GM18505 (cell line): ENCODE measurements around the gene UBE2E3.
"Not testable (repeated sequence)": the region's sequence is repeated elsewhere in the genome, so short reads cannot be mapped to it uniquely, and the experiment has no call there.

ENCODE experiments used
- ATAC-seq: cut with Tn5 transposase; IDR thresholded peaks from one replicate; pipeline ENCODE4 v1.9.1; 2021; ENCODE audit not compliant: unreplicated experiment
- POLR2A ChIP-seq: IDR thresholded peaks from 4 replicates; pipeline ENCODE4 v1.6.1; 2011; ENCODE audit warnings: borderline replicate concordance; ENCODE audit not compliant: insufficient read depth, insufficient read length; ENCODE audit errors: extremely low read depth

Gene UBE2E3

DNA sequence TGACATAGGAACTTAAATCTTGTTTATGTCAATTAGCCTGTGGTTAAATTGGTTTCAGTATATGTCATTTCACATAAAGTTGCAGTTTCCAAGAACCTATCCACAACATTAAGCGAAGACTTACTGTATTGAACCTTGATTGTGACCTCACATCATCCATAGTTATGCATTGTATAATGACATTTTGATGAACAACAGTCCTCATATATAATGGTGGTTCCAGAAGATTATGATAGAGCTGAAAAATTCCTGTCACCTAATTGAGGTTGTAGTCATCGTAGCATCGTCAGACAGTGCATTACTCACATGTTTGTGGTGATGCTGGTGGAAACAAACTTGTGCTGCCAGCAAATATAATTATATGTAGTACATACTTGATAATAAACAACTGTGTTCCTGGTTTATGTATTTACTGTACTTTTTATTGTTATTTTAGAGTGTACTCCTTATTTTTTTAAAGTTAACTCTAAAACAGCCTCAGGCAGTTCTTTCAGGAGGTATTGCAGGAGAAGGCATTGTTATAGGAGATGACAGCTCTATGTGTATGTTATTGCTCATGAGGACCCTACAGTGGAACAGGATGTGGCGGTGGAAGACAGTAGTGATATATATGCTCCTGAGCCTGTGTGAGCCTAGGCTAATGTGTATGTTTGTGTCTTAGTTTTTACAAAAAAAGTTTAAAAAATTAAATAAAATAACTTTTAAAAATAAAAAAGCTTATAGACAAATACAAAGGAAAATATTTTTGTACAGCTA is 56.6 kb downstream of the UBE2E3 start:
- TF ChIP-seq POLR2A = no peak
- peak; percentile 53 for ATAC-seq

DNA sequence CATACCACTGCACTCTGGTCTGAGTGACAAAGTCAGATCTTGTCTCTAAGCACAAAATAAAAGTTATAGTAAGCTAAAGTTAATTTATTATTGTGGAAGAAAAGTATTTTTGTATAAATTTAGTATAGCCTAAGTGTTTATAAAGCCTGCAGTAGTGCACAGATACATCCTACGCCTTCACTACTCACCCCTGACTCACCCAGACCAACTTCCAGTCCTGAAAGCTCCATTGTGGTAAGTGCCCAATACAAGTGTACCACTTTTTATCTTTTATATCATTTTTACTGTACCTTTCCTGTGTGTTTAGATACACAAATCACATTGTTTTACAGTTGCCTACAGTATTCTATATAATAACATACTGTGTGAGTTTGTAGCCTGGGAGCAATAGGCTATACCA is 57.5 kb downstream of the UBE2E3 start:
- no peak for TF ChIP-seq POLR2A
- no peak for ATAC-seq

DNA sequence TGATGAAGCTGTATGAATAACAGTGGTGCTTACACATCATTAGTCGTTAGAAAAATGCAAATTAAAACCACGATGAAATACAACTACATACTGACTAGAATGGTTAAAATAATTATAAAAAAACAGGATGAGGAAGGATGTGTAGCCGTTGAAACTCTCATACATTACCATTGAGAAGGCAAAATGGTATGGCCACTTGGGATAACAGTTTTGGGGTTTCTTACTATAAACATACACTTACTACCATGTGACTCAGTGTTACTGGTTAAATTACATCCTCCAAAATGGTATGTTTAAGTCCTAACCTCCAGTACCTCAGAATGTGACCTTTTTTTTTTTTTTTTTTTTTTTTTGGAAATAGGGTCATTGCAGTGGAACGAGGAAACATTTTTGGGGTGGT is 58.4 kb downstream of the UBE2E3 start:
- no peak for ATAC-seq
- TF ChIP-seq POLR2A = no peak

DNA sequence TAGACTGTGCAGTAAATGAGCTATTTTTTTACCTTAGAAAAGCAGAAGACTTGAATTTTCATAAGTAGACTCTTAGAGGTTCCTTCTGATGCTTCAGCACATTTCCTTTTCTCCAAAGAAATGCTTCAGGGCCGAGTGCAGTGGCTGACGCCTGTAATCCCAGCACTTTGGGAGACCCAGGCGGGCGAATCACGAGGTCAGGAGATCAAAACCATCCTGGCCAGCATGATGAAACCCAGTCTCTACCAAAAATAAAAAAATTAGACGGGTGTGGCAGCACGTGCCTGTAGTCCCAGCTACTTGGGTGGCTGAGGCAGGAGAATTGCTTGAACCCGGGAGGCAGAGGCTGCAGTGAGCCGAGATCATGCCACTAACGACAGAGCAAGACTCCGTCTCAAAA is 60.4 kb downstream of the UBE2E3 start:
- ATAC-seq = not testable (repeated sequence)

DNA sequence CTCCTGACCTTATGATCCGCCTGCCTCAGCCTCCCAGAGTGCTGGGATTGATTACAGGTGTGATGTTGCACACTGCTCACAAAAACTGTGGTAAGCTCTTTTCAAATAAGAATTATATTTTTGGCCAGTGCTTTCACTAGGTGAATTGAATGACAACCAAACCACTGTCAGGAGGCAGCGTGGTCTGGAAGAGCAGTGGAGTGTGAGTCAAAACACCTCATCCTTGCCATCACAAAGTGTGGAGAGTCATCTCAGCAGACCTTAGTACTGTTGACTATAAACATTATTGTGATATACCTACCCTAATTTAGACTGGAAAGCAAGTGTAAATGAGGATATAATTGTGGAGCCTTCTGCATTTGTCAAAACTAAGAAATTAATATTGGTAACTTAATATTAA is 61.3 kb downstream of the UBE2E3 start:
- ATAC-seq = peak; percentile 61
- TF ChIP-seq POLR2A = no peak

DNA sequence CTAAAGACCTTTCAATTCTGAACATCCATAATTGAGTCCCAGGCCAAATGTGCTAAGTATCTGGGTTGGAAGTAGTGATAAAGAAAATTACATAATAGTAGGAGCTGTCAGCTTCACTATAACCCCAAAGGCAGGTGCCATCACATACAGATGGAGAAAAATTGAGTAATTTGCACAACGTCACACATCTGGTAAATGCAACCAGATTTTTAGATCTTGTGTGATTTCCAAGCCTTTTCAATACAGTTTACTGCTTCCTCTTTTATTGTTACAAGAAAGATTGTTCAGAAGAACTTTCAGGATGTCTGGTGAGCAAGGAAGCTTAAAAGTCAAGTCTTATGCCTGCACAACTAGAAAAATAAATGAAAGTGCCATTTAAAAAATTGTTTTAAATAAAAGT is 62.3 kb downstream of the UBE2E3 start:
- no peak for ATAC-seq
- no peak for TF ChIP-seq POLR2A

DNA sequence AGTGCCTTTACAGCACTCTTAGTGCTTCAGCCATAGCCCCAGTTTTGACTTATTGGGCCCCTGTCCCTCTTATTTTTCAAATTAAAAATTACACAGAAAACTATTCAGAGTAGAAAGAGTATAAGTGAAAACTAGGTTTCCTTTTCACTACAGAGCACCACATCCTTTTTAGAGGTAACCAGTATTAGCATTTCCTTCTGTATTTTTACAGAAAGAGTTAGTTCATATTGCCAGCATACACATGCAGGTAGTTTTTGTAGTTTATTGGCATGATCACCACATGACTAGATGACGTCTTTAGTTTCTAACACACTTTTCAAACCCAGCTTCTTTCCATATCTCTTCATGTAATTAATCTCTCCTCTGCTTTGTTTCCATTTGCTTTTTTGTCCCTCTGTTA is 66.4 kb downstream of the UBE2E3 start:
- no peak for ATAC-seq
- no peak for TF ChIP-seq POLR2A

DNA sequence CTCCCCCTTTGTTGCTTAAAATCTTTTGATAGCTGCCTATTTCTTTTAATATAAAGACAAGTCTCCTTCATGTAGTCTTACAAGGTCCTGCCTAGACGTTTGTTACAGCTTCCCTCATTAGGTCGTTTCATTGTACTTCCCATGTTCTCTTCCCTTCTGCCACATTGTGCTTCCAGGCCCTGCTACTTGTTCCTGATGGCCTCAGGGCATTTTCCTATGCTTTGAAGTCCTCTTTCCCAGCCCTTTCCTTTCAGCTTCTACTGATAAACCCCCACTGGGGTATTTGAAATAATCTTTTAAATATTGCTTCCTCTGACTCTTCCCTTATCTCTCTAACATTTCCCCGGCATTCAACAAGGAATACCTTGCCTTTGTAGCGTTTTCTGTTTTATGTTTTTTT is 67.4 kb downstream of the UBE2E3 start:
- no peak for ATAC-seq
- no peak for TF ChIP-seq POLR2A

DNA sequence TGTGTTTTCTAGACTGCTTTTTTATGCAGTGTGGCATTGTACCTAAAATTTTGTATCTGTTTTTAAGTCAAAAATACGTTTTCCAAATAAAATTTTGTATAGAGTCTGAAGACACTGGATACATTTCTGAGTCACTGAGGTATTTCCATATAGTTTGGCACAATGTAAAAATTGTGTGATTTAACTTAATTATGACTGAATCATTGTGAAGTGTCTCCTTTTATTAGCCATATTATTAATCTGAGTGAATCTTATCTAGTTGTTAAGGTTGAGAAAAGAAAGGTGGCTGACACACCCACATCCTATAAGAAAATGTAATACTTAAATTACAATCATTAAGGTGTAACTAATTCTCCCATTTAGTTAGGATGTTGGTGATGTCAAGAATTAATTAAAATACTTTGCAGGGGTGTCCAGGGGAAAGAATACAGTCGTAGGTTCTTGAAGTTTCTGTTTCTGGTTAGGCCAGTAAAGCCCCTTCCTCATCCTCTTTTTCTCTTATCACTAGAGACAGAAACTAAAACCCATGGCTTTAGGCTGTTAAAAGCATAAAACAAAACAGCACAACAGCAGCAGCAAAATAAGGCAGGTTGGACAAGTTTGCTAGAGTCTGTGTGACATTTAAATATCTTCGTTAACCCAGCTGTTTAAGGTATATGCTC is 71.6 kb downstream of the UBE2E3 start:
- ATAC-seq = no peak
- no peak for TF ChIP-seq POLR2A

DNA sequence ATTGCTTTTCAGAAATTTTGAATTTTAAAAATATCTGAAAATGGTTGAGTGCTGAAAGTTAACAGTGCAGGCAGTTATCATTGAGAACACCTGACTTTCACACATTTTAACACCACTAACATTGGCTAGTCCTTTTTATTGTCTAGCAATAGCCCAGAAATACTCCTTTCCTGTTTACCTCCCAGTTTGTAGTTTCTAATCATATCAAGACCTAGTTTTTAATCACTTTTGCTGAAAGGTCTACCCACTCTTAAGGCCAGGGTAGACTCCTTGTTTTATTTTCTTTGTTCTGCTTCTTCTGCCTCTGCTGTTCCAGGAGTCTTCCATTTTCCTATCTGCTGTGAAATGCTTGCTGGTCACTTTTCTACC is 72.1 kb downstream of the UBE2E3 start:
- no peak for ATAC-seq
- TF ChIP-seq POLR2A = no peak

DNA sequence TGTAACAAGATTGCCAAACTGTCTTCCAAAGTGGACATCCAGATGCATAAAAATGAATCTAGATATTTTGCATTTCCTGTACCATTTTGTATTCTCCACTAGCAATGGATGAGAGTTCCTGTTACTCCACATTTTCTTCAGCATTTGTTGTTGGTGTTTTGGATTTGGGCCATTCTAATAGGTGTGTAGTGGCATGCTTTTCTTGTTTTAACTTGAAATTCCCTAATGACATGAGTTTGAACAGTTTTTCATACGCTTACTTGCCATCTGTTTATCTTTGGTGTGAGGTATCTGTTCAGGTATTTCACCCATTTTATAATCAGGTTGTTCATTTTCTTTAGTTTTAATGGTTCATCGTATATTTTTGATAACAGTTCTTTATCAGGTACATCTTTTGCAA is 73.9 kb downstream of the UBE2E3 start:
- TF ChIP-seq POLR2A = no peak
- no peak for ATAC-seq

DNA sequence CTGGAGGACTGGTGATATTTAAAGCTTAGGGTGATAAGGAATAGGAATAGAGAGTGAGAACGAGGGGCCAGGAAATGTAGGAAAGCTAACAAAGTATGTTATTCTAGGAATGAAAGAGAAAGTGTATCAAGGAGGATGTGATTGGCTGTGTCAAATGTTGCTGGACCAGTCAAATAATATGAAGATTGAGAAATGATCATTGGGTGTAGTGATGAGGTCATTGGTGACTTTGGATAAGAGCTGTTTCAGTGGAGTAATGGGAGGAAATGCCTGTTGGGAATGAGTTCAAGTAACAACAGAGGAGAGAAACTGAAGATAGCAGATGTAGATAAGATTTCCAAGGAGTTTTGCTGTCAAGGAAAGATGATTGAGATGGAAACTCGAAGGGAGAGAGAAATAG is 74.4 kb downstream of the UBE2E3 start:
- no peak for ATAC-seq
- TF ChIP-seq POLR2A = no peak

DNA sequence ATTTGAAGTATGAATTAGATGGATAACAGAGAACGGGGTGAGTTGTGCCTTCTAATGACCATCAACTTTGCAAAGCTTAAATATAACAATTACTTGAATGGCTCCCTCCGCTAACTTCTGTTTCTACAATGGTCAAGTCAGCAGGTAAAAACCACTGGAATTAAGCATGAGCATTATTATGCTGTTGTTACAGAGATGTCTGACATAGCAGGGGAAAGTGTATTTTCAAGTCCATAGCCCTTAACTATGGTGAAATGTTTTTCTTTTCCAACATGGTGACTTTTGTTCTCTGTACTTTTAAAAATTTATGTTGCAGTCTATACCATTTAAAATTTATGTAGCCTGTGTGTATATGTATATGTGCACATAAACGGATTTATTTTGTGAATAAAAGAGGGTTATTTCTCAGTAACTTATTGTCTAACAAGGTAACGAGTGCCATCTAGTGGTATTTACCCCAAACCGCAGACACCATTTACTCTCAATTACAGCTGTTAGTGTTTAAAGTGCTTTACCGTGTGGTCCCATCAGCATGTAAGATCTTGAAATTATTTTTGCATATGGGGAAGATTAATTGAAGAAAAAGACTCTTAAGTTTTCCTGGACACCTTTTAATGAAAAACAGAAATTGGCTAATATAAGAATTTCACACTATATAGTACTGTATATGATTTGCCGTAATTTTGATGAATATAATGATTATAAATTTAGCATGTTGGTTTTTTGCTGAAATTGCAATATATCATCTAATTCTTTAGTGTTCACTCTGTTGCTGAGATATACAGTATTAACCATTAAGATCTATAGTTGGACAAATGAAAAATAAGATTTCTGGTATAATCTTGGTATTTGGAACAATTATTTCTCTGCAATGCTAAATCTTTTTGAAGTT is 78.2 kb downstream of the UBE2E3 start:
- ATAC-seq = peak; percentile 67
- TF ChIP-seq POLR2A = no peak

DNA sequence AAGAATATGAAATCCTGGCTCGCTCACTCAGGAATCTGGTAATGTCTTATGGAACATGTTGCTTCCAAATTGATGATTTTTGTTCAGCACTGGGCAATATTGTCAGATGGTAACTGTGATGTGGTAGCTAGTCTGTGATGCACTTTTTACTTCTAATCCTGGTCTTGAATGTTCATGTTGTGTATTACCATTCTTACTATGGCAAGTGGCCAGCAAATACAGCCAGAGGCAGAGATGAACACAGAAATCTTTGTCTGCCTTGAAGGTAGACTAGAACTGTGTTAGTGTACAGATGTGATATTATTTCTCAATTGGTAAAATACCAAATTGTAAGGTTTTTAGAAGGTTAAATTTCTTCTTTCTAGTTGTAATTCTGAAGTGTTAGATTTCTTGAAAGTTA is 83.3 kb downstream of the UBE2E3 start:
- no peak for ATAC-seq
- no peak for TF ChIP-seq POLR2A
